Measurements from ENCODE around the gene ADM.

GRCh38 chr11:10317151-10317755 lies 12.4 kb downstream of the ADM start:
- no peak for TF ChIP-seq EP300 (IDR thresholded peaks at IDR 0.05)
- no peak for TF ChIP-seq POLR2A (IDR thresholded peaks at IDR 0.05; ENCODE audit: low read depth)
- TF ChIP-seq CTCF (IDR thresholded peaks at IDR 0.05): no peak
